Cerebellar cortex (tissue), 1 donor: ENCODE results near the gene C16orf74.

Experiments used
- DNase-seq: peaks from one replicate; pipeline ENCODE4 v3.0.0-alpha.2; 2015; ENCODE audit warnings: low spot score

The C16orf74 gene

DNA sequence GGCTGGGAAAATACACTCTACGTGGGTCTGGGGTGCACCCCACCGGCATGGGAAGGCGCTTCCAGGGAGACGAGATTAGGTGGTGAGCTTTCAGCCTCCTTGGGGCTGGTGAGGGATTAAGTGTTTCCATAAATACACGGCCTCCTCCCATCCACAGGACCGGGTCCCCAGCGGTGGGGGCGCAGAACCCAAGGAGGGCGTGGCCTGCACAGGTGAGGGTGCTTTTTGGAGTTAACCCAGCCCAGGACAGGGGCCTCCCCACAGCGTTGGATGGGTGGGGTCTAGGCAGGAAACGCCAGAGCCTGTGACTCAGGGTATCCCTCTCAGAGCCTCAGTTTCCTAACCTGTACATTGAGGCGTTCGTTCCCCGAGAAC lies 1.1 kb downstream of the C16orf74 start:
- no peak for DNase-seq

DNA sequence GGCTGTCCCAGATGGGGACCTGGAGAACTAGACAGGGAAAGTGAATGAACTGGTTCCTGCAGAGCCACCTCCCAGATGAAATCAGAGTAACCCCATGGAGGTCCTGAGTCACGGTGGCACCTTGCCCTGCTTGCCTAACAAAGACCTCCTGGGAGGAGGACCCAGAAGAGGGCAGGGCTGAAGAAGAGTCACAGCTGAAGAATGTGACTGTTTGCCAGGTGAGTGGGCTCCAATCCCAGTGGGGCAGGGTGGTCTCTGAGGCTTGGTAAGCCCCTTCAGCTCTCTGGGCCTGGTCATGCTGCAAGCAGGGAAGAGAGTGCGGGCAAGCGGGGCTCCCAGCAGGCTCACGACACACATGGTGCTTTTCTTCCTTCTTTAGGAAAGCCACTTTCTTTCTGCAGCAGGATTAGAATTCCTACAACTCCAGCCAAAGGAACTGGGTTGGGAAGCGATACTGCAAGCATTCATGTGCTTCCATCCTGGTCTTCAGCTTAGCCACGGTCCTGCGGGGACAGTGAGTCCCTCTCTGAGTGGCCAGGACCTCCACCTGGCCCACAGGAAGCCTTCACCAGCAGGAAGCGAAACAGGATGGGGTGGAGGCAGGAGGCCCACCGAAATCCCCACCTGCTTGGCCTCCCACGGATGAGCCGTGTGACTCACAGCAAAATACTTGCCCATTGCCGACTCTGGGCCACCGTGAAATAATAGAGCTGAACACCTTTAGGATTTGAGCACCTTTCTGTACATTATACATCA lies 4.3 kb downstream of the C16orf74 start:
- DNase-seq: no peak

DNA sequence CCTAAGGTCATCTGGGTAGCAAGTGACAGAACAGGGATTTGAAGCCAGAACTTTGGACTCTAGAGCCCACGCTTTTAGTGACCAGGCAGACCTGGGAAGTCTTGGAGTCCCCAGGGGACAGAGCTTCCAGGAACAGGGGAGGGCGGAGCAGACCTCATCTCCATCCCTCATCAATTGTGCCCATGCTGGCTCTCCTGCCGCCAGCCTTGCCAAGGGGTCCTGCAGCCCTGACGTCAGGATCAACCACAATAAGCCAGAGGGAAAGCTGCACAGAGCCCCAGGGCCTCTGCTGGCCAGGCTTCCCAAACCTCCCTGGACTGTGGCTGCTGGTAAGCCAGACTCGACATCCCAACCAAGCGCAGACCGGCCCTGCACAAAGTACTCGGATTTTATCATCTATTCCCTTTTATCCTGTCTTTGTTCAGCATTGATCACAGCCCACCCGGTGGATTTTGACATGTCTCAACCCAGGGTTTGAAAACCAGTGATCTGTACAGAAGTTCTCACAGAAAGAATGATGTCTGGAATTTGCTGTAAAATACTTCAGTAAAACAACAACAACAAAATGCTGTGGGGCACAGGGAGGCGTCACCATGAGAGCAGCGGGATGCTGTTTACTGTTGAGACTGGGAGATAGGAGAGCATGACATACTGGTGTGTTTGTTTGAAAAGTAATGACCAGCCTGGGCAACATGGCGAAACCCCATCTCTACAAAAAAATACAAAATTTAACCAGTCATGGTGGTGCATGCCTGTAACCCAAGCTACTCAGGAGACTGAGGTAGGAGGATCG lies 11.8 kb downstream of the C16orf74 start:
- DNase-seq: no peak

DNA sequence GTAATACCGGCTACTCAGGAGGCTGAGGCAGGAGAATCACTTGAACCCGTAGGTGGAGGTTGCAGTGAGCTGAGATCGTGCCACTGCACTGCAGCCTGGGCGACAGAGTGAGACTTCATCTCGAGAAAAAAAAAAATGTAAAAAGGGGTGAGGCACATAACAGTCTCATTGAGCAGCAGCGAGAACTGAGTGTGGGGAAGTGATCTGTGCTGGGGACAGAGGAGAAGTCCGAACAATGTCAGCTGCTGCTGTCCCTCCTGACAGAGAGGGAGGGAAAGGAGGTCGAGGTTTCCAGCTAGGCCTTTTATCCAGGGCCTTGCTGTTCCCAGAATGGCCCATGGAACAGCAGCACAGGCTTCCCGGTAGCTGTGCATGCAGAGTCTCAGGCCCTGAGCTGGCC lies 14.0 kb downstream of the C16orf74 start:
- no peak for DNase-seq

DNA sequence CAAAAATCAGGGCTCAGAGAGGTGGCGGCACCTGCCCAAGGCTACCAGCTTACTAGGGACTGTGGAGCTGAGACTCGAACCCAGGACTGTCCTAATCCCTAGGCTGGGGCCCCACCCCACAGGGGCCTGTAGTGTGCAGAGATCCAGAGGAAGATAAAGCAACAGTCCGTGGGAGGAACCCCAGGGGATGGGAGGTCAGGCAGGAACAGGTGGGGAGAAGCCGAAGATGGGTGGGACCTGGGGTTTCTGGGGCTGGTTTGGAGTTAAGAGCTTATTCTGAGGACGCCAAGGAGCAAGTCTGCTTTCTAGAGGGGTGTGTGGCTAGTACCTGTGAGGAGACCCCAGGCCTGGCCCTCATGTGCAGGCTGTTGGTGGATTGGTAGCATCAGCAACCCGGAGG lies 14.9 kb downstream of the C16orf74 start:
- no peak for DNase-seq

DNA sequence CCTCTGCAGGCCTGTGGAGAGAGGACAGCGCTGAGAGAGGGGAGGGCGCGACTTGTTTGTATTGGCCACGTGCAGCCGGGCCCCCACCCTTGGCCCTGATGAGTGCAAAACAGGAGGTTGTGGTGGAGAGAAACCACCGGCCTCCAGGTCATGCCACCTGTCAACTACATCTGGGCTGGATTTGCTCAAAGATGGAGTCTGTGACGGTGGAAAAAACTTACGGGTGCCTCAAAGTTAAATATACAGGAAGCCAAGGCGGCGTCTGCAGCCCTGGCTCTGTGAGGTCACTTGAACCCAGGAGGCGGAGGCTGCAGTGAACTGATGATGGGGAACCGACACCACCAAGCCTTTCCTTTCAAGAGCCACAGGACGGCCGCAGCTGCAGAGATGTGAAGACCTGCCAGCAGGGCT lies 15.7 kb downstream of the C16orf74 start:
- no peak for DNase-seq

DNA sequence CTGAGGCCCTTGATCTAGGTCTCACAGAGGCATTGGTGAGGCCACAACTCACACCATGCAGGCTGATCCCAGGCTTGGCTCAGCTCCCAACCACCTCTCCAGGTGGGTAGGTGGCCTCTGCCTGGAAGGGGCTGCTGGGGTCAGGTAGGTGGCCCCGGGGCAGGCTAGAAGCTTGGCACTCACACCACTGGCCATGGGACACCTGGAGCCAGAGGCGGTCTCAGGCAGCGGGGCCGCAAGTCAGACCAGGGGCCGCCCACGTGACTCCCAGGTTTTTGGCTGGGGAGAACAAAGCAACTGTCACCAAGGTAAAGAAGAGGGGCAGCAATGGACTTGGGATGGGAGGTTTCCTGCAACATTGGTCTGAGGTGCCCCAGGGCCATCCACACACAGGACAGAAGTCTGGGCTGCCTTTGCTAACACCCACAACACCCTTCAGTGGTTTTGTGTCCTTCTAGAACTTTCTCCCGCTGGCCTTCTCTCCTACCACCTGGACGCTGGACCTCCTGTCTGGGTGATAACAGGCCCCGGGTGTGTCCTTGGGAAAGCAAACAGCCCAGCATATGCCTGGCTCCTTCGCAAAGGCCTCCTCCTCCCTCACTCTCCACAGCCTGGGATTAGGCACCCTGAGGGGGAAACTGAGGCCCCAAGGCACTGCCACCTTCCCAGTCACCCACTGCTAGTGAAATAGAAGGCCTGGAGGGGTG lies 16.4 kb downstream of the C16orf74 start:
- no peak for DNase-seq

DNA sequence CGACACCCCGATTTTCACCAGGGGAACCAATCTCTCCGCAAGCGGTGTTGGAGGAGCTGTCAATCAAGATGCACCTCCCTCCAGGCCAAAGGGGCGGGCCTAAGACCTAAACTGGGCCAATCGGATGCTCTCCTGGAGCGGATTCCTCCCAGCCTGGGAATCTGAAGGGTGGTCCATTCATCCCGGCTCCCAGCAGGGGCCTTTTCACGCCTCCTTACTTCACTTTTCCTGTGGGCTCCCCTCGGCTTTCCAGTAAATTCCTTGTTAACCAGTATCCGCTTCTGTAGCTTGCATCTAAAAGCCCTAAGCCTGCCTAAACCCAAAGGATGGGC lies 17.1 kb downstream of the C16orf74 start:
- DNase-seq: peak; percentile 24

DNA sequence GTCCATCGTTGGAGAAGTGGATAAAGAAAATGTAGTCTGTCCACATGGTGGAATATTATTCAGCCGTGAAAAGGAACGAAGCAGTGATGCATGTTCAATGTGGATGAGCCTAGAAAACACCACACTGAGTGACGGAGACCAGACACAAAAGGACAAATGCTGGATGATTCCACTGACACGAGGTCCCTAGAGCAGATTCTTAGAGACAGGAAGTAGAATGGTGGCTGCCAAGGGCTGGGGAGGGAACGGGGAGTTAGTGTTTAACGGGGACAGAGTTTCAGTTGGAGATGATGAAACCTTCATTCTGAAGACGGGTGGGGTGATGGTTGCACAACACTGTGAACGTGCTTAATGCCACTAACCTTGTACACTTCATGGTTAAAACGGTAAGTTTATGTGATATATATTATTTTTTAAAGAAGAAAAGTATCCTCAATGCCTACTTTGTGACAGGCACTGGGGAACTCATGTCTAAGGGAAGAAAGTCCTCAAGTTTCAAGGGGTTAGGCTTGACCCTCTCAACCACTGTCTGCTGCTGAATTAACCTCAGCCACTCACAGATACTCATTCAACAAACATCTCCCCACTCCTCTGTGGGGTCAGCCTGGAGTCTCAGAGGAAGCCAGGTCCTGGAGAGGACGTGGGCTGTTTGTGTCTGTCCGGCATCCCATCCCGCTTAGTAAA lies 17.6 kb downstream of the C16orf74 start:
- DNase-seq: no peak

DNA sequence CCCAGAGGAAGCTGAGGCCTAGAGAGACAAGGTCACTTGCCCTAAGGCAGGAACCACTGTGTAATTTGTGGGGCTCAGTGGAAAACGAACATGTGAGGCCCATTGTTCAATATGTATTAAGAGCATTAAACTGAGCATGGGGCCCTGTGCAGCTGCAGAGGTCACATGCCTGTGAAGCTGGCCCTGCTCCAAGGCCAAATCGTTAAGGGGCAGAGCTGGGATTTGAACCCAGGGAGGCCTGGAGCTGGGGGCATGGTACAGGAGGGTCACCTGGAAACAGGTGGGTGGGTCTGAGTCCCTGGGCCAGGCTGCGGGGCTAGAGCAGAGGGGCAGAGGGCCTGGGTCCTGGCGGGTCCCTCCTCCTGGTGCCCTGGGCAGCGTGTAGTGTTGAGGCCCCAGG lies 19.7 kb downstream of the C16orf74 start:
- no peak for DNase-seq

DNA sequence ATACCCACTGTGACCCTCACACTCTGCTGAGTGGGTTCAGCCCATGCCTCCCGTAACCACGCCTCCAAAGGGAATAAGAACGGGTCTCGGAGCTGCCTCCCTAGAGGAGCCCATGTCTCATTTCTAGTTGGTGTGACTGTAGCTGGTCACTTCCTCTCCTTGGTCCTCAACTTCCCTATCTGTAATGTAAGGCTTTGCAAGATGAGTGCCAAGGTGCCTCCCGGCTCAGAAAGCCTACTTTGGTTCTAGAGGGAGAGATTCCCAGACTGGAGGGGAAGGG lies 20.8 kb downstream of the C16orf74 start:
- no peak for DNase-seq

DNA sequence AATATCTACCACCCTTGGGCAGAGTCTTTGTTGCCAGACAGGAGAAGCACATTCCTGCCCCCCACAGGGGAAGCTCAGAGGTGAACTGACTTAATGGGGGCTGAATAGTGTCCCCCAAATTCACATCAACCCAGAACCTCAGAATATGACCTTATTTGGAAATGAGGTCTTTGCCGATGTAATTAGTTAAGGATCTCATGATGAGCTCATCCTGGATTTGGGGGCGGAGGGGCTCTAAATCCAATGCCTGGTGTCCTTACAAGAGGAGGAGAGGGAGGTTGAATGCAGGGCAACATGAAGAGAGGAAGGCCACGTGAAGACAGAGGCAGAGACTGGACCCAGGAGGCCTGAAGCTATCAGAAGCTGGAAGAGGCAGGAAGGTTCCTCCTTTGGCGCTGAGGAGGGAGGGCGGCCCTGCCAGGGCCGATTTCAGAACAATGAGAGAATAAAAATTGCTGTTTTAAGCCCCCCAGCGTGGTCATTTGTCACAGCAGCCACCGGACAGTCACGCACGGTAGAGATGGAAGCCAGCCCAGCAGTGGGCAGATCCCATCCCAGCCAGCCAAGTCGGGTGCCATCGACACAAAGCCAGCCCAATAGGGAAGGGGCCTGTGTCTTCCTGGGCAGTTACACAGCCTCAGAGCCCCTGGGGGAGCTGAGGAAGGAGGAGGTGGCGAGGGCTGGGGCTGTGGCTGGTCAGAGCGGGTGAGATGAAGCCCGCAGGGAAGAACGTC lies 21.3 kb downstream of the C16orf74 start:
- DNase-seq: no peak

DNA sequence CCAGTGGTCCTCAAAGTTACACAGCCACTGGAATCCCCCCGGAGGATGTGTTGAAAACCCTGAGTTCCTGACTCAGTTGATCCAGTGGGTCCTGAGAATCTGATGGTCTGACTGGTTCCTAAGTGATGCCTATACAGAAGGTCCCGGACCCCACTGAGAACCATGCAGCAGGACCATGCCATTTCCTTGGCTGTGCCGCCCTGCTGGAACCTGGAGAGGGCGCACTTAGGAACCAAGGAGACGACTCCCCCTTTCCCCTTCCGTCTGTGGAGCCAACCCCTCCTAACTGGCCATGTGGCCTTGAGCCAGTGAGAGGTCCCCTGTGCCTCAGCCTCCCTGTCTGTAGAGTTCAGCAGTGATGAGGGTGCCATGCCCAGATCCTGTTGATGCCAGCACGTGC lies 22.0 kb downstream of the C16orf74 start:
- peak; percentile 24 for DNase-seq

DNA sequence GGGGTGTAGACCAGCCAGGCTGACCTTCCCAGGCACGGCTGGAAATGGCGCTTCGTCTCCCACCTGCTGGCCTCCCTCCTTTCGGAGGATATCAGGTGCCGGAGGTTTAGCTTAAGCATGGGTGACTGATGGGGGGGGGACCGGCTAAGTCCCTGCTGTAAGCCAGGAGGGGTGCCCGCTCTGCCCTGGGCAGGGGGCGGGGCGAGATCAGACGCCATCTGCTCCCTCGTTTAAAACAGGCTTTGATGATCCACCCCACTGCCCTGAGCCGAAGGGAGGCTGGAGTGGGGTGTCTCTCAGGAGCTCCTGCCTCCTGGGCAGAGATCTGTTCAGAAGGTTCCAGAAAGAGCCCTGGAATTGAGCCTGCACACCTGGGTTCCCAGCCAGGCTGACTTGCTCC lies 26.0 kb downstream of the C16orf74 start:
- DNase-seq: no peak

DNA sequence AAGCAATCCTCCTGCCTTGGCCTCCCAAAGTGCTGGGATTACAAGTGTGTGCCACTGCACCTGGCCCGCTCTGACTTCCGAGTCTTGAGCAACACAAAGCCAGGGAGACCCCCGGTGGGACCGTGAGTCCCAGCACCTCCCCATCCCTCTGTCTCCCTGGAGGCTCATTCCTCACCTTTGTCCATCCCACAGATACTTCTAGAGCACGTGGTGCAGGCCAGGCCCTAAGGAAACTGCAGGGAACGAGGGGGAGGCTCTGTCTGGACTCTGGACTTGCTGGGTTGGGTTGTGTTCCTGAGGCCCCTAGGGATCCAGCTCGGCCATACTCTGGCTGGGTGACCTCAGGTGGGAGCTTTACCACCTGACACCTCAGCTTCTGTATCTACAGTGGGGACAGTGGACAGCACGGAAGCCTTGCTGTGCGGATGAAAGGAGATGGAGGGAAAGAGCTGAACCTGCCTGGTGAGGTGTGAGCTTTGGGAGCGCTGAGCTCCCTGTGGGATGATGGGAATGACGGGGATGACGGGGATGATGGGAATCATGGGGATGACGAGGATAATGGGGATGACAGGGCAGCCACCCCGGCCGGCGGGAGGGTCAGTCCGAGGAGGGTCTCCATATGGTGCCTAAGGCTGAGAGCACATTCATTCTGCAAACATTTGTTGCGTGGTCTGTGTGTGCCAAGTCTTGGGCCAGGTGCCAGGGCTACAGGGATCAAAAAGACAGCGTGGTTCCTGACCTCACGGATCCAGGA lies 26.6 kb downstream of the C16orf74 start:
- DNase-seq: no peak

DNA sequence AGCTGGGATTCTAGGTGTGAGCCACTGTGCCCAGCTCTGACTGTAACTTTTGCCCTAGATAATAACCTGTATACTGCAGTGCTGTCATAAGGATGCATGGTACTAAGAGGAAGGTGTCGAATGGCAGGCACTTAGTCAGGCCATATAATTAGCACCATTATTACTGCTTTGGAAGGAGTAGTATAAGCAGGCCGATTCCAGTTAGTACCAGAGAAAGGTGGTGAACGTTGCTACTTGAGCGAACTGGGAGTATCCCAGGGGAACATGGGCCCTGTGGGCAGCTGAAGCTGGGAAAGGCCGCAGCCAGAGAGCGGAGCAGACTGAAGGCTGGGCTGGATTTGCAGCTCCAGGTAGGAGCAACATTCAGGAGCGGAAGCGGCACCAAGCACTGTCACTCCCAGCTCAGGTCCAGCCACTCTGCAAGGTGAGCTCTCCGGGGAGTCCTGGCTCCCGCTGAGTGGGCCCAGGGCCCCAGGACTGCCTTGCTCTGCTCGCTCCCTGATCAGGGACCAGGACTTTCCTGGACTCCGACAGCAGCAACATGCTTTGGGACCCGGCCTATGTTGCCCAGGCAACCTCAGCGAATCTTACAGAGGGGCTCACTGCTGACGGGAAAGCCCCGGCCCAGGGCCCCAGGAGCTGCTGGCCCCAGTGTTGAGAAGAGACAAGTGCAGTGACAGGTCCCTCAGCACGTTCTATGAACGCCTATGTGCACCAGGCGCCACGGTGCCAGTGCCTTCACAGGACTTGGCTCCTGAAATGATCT lies 28.6 kb downstream of the C16orf74 start:
- DNase-seq: no peak

DNA sequence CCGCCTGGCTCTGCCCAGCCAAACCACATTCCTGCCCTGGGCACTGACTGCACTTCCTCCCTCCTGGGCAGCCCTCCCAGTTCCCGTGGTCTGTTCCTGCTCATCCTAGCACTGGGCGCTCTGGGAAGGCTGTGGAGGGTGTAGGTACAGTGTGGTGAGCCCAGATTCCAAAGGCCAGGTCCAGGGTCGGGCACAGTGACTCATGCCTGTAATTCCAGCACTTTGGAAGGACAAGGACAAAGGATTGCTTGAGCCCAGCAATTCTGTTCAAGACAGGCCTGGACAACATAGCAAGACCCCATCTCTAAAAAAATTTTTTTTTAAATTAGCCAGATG lies 30.6 kb downstream of the C16orf74 start:
- no peak for DNase-seq

DNA sequence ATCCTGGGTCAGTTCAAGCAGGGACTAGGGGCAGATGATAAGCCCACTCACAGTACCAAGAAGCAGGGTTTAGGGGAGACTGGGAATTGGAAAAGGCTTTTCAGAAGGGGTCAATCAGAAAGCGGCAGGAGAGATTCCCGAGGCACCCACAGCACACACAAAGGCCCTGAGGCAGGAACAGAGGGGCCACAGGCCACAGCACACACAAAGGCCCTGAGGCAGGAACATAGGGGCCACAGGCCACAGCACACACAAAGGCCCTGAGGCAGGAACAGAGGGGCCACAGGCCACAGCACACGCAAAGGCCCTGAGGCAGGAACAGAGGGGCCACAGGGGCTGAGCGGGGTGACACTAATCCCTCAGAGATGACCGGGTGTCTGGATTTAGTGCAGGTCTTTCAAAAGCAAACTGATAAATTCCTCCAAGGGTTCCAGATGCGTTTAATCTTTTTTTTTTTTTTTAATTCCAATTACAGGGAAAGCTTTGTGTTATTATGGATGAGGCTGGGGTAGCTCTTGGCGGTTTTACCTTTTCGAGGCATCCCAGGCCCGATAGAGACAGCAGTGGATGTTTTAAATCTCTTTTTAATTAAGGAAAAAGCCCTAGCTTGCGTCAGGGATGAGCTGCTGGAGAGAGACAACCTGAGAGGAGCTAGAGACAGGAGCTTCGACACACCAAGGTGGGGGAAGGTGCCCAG lies 31.1 kb downstream of the C16orf74 start:
- DNase-seq: no peak

DNA sequence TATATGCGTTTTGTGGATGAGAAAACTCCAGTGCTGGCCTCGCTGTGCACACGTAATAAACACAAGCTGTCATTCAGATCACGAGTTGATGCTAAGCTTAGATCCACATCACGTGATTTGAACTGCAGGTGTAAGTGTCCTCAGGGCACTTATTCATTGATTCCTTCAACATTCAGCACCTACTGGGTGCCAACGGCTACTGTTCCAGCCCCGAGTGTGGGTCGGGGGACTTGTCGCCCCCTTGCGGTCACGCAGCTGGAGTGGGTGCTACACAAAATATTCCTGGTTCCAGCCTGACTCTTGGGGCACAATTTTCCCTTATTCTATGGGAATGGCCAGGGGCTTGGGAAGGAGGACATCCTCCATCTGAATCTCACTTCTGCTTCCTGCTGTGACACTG lies 32.2 kb downstream of the C16orf74 start:
- DNase-seq: peak; percentile 26

DNA sequence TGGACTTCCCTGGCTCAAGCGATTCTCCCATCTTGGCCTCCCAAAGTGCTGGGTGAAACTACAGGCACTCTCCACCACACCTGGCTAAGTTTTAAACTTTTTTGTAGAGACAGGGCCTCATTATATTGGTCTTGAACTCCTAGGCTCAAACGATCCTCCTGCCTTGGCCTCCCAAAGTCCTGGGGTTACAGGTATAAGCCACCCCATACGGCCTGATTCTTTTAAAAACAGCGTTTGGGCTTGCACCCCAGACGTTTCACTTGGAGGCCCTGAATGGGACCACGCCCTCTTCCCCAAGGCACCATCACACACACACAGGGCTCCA lies 32.8 kb downstream of the C16orf74 start:
- DNase-seq: no peak
